ENCODE measurements around the gene VAV1. TPM values are rescaled to one million over a fixed set of nuclear protein-coding genes. Genes with fewer than 3 reads are reported as not detected.

The VAV1 gene
- total and polyA plus RNA-seq, 9 of the 15 experiments (the other 6 are each of a cell fraction or from before 2014, with no cell fraction given), result 0.46 to 20.1 (median 11.1) TPM

DNA sequence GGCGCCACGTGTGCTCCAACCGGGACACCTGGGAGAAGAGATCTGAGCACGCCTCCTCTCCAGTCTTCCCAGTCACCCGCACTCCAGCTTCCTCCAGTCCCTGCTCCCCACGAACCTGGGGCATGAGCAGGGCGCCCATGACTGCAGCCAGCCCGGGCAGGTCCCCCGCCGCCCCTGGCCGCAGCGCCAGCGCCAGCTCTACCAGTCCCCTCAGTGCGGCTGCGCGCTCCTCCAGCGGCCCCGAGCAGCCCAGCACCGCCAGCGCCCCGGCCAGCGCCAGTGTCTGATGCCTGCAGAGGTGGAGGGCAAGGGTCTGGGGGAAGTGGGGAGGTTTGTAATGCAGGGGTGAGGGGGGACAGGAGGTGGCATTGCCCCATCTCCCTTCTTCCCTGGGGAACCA is 18.4 kb upstream of the VAV1 start (continued):
- TF ChIP-seq, protein P1, sequence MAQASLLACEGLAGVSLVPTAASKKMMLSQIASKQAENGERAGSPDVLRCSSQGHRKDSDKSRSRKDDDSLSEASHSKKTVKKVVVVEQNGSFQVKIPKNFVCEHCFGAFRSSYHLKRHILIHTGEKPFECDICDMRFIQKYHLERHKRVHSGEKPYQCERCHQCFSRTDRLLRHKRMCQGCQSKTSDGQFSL (CRISPR knock-in tag; IDR thresholded peaks at IDR 0.05), result no peak
- TF ChIP-seq, protein P1 (tag; IDR thresholded peaks at IDR 0.05), result no peak
- TF ChIP-seq SRSF1 (IDR thresholded peaks at IDR 0.05; ENCODE audit: low read depth, low read length), result no peak

DNA sequence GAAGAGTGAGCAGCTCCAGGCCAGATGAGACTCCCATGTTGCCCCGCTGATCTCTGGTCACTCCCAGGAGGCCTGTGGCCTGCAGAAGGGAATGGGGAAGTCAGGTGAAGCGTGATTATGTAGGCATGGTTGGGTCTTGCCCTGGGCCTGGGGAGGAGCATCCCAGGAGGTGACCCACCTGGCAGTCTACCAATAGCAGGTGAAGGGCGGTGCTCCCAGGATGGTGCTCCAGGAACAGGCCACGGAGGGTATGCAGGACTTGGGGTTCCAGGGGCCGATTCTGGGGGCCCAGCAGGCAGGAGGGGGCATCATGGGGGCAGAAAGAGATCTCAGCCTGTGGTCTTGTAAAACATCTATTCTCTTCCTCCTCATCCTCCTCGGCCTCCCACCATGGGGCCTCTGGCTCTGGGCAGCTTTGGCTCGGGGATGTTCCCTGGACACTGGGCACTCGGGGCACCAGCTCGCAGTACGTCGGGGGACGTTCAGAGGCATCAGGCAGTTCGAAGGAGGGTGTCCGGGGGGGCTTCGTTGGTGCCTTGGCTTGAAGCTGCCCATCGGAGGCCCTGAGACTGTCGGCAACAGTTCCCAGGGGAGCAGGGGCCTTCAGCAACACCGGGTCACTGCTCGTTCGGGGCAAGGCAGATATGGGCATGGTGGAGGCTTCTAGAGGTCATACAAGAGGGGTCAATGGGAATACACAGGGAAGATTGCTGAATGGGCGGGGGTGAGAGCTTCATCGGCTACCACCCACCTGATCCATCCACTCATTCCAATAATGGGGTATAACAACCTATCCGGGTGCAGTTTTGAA is 17.6 kb upstream of the VAV1 start:
- TF ChIP-seq ZNF347 (CRISPR knock-in tag; IDR thresholded peaks at IDR 0.05; ENCODE audit: low read depth), result no peak
- TF ChIP-seq ZNF263 (CRISPR knock-in tag; IDR thresholded peaks at IDR 0.05; ENCODE audit: borderline replicate concordance), result peak; percentile 82
- no peaks in the 10 kb centered on the region for H3K79me2 ChIP-seq (ENCODE audit: control insufficient read depth, insufficient read depth, low read length)
- FAIRE-seq (no peak), ATAC-seq (no peak), DNase-seq (ENCODE audit: extremely low read depth in 1 of 4, low spot score in 3 of 4) (no peak)
- in situ Hi-C loops (cut with MboI), result no loop called here
- H3K9ac ChIP-seq (ENCODE audit: insufficient read depth in 1 of 2, low read depth in 2 of 2, low read length in 2 of 2), result peak overlapping the region in 1 of 2 experiments; percentile 50; a peak in 2 of 4 replicates
- no peak overlapping the region for H2AFZ ChIP-seq (ENCODE audit: low read depth, low read length)
- H3K4me3 ChIP-seq, result no peak overlapping the region
- BruUV-seq (replicated peaks), result no TSS peak
- no peak overlapping the region for H3K27ac ChIP-seq (ENCODE audit: extremely low read depth, low read depth, low read length)
- no peaks in the 10 kb centered on the region for H3K9me1 ChIP-seq (ENCODE audit: control insufficient read depth, insufficient read depth, low read length)
- H4K20me1 ChIP-seq (replicated peaks; ENCODE audit: control insufficient read depth, insufficient read depth, low read length), result no peaks in the 10 kb centered on the region
- intact Hi-C loops (cut with micrococcal nuclease), result no loop called here
- peaks cover 0 to 35% of the 10 kb centered on the region in 2 experiments; a peak in 3 of 5 replicates for H3K4me1 ChIP-seq (replicated peaks in 1 of 2; ENCODE audit: control insufficient read depth in 2 of 2, insufficient read depth in 2 of 2, low read length in 2 of 2)
- H3K4me2 ChIP-seq (ENCODE audit: insufficient read depth, low read length), result no peak overlapping the region
- H3K36me3 ChIP-seq (ENCODE audit: control insufficient read depth, insufficient read depth, low read length), result peaks cover 42% of the 10 kb centered on the region; the same call in 2 of the 3 replicates
- WGBS (ENCODE audit: insufficient coverage, low coverage, missing lambda C conversion rate), result 87% methylated on average over 19 of the region's 23 CpGs
- H3K9me3 ChIP-seq (replicated peaks; ENCODE audit: control insufficient read depth, insufficient read depth, low read depth, low read length), result no peaks in the 10 kb centered on the region
- H3K27me3 ChIP-seq (ENCODE audit: control insufficient read depth in 2 of 2, insufficient read depth in 2 of 2, low read length in 2 of 2), result no peaks in the 10 kb centered on the region
- POLR2A ChIA-PET, result interaction anchor here (1.4 to 1.8 kb wide), 2 partner anchors 12 kb away, joined by 5 to 11 read pairs; partner anchors contain the start of gene SH2D3A
- CTCF ChIA-PET (ENCODE audit: low intra/inter-chr PET ratio), result interaction anchor here (0.6 kb wide), 1 partner anchor 49 kb away, joined by 4 read pairs; no protein-coding TSS in a partner anchor

Data from K562 (cell line).